HCT116 (cell line): ENCODE results near the gene CIDEA. TPM values are rescaled to one million over a fixed set of nuclear protein-coding genes. Genes with fewer than 3 reads are reported as not detected.
A peak's percentile ranks its signal among the peaks of the same experiment; 100 is the strongest.

Experiments used
- ATAC-seq: fragments of 200-7000 bp; cut with Tn5 transposase; 2 replicates; pipeline ENCODE4 v1.9.1; 2020; ENCODE audit warnings: mild to moderate bottlenecking, moderate library complexity
- BruUV-seq: library from RNA; stranded (reverse); fragments of 400-500 nt; replicated peaks from 2 replicates; lab custom pipeline; 2021; lab: Mats Ljungman, UMichigan
- CTCF ChIA-PET: fragments of 300-600 bp; sonication (Branson Sonifier 250); formaldehyde crosslinking; loops from one replicate; lab custom pipeline; 2021; ENCODE audit warnings: antibody characterized with exemption; lab: Charles Lee
- POLR2A ChIA-PET: fragments of 300-600, 350-600 bp; sonication (Branson Sonifier 250); formaldehyde crosslinking; loops from one replicate; lab custom pipeline; 2021; ENCODE audit warnings: antibody characterized with exemption; lab: Charles Lee
- RAD21 ChIA-PET, 2 experiments: fragments of 300-600 bp; sonication (Branson Sonifier 250); formaldehyde crosslinking; loops; one replicate each; lab custom pipeline; 2023; ENCODE audit warnings: low total read pairs in 2 of 2; ENCODE audit not compliant: uncharacterized antibody in 2 of 2, unreplicated experiment in 2 of 2, low non-redundant PET in 1 of 2; lab: Charles Lee
- DNase-seq: peaks from one replicate; pipeline ENCODE4 v3.0.0-alpha.2; 2010; ENCODE audit warnings: low read depth, low spot score
- H2AFZ ChIP-seq: fragments of 200-600 bp; shearing (Covaris generic), sonication (generic); 2 replicates; pipeline ENCODE4 v1.6.1; 2017; ENCODE audit warnings: low read depth, mixed run types, mixed read lengths, antibody characterized with exemption, low read length; ENCODE audit not compliant: poor library complexity, severe bottlenecking
- H3K27ac ChIP-seq: 2 replicates; pipeline ENCODE4 v1.5.1; 2012; ENCODE audit warnings: low read depth, low read length
- H3K27me3 ChIP-seq: fragments of 200-600 bp; sonication (generic); 2 replicates; pipeline ENCODE4 v1.6.1; 2016; ENCODE audit warnings: mixed run types, low read length, mixed read lengths; ENCODE audit not compliant: insufficient read depth
- H3K36me3 ChIP-seq, 2 experiments: fragments of 200-500 bp in 1 of 2; fragments of 200-600 bp in 1 of 2; sonication (Bioruptor generic) in 1 of 2; sonication (generic) in 1 of 2; 2 replicates each; pipeline versions ENCODE4 v1.5.1 to v1.6.1; 2014 to 2016; ENCODE audit warnings: low read length in 2 of 2, inconsistent platforms in 1 of 2, mixed read lengths in 1 of 2, mixed run types in 1 of 2; ENCODE audit not compliant: insufficient read depth in 2 of 2, control insufficient read depth in 1 of 2
- H3K4me1 ChIP-seq, 2 experiments: fragments of 200-600 bp in 1 of 2; sonication (generic) in 1 of 2; 2 replicates each; pipeline versions ENCODE4 v1.5.1 to v1.6.1; 2012 to 2017; ENCODE audit warnings: low read length in 2 of 2, inconsistent platforms in 1 of 2, mild to moderate bottlenecking in 1 of 2, mixed read lengths in 1 of 2, mixed run types in 1 of 2, moderate library complexity in 1 of 2; ENCODE audit not compliant: insufficient read depth in 2 of 2, control insufficient read depth in 1 of 2
- H3K4me2 ChIP-seq: fragments of 200-600 bp; sonication (generic); 2 replicates; pipeline ENCODE4 v1.6.1; 2017; ENCODE audit warnings: mixed run types, low read length, mixed read lengths
- H3K4me3 ChIP-seq, 2 experiments: fragments of 200-600 bp in 1 of 2; sonication (generic) in 1 of 2; replicated peaks in 1 of 2; 2 replicates each; pipeline ENCODE4 v1.5.1; 2011 to 2016; ENCODE audit warnings: low read length in 2 of 2, control low read depth in 1 of 2, low read depth in 1 of 2, mild to moderate bottlenecking in 1 of 2, mixed read lengths in 1 of 2, mixed run types in 1 of 2
- H3K79me2 ChIP-seq: fragments of 200-600 bp; sonication (generic); 2 replicates; pipeline ENCODE4 v1.6.1; 2017; ENCODE audit warnings: mild to moderate bottlenecking, mixed run types, low read length, moderate library complexity, mixed read lengths; ENCODE audit not compliant: insufficient read depth
- H3K9ac ChIP-seq: fragments of 200-600 bp; sonication (generic); 2 replicates; pipeline ENCODE4 v1.6.1; 2016; ENCODE audit warnings: low read length, mixed read lengths
- H3K9me2 ChIP-seq: fragments of 200-600 bp; sonication (generic), shearing (Covaris generic); 2 replicates; pipeline ENCODE4 v1.6.1; 2017; ENCODE audit warnings: mixed run types, mild to moderate bottlenecking, moderate library complexity; ENCODE audit not compliant: insufficient read depth
- H3K9me3 ChIP-seq, 2 experiments: fragments of 200-500 bp in 1 of 2; fragments of 200-600 bp in 1 of 2; sonication (Bioruptor generic) in 1 of 2; sonication (generic) in 1 of 2; 2 replicates each; pipeline ENCODE4 v1.6.1; 2014 to 2017; ENCODE audit warnings: low read length in 2 of 2, mixed read lengths in 2 of 2, inconsistent platforms in 1 of 2, low read depth in 1 of 2, mild to moderate bottlenecking in 1 of 2, mixed run types in 1 of 2, moderate library complexity in 1 of 2; ENCODE audit not compliant: control insufficient read depth in 1 of 2, insufficient read depth in 1 of 2
- H4K20me1 ChIP-seq: fragments of 200-600 bp; sonication (generic), shearing (Covaris generic); 2 replicates; pipeline ENCODE4 v1.6.1; 2017; ENCODE audit warnings: mixed run types, mild to moderate bottlenecking, moderate library complexity; ENCODE audit not compliant: insufficient read depth
- ATF3 ChIP-seq: IDR thresholded peaks from 2 replicates; pipeline ENCODE4 v1.6.1; 2012
- EGR1 ChIP-seq: IDR thresholded peaks from 2 replicates; pipeline ENCODE4 v1.6.1; 2012; ENCODE audit warnings: low read depth
- ELF1 ChIP-seq: IDR thresholded peaks from 2 replicates; pipeline ENCODE4 v1.6.1; 2012; ENCODE audit warnings: low read depth, borderline replicate concordance
- EZH2 ChIP-seq: fragments of 200-600 bp; sonication (generic); IDR thresholded peaks from 2 replicates; pipeline ENCODE4 v1.6.1; 2017; ENCODE audit warnings: antibody characterized with exemption, mixed run types
- FOSL1 ChIP-seq: IDR thresholded peaks from 2 replicates; pipeline ENCODE4 v1.6.1; 2012; ENCODE audit warnings: low read depth
- JUND ChIP-seq: IDR thresholded peaks from 2 replicates; pipeline ENCODE4 v1.6.1; 2012
- SIN3A ChIP-seq: IDR thresholded peaks from 2 replicates; pipeline ENCODE4 v1.6.1; 2012; ENCODE audit warnings: low read depth
- ZBTB33 ChIP-seq: IDR thresholded peaks from 2 replicates; pipeline ENCODE4 v1.6.1; 2011; ENCODE audit warnings: mild to moderate bottlenecking, low read length, moderate library complexity; ENCODE audit not compliant: insufficient replicate concordance; ENCODE audit errors: extremely low read depth
- ZFX ChIP-seq: fragments of 450-650 bp; IDR thresholded peaks from 2 replicates; pipeline ENCODE4 v1.6.1; 2017
- intact Hi-C: fragments of 100-400 bp; cut with micrococcal nuclease; formaldehyde crosslinking; loops from 2 replicates; pipeline ENCODE4 v1.10.0; 2022
- total RNA-seq: library from RNA; stranded (reverse); gene quantifications from one replicate; pipeline ENCODE4 v1.2.1, GENCODE V29; 2021; ENCODE audit not compliant: unreplicated experiment

Gene CIDEA
- total RNA-seq, 1 experiment from 2014 or later: not detected

- intact Hi-C loops: no loop called here
- Histone ChIP-seq H3K9me2 (no peaks in the 10 kb centered on the region), H3K9me3 (peaks cover 0 to 5% of the 10 kb centered on the region in 2 experiments; a peak in 1 of 4 replicates), H4K20me1 (no peaks in the 10 kb centered on the region; the same call in 1 of the 2 replicates), H3K4me1 (peaks cover 13 to 19% of the 10 kb centered on the region in 2 experiments), H3K4me3 (peak overlapping the region; percentile 73 to 91), H3K9ac (peak overlapping the region; percentile 92), H3K27me3 (no peaks in the 10 kb centered on the region), H2AFZ (no peak overlapping the region), H3K79me2 (peaks cover 46% of the 10 kb centered on the region), H3K27ac (peak overlapping the region; percentile 94), H3K4me2 (peak overlapping the region; percentile 90), H3K36me3 (peaks cover 14 to 35% of the 10 kb centered on the region in 2 experiments)
- peak; percentile 76 for ATAC-seq
- RAD21 ChIA-PET: no interaction called here
- CTCF ChIA-PET: no interaction called here
- no peak for TF ChIP-seq EZH2
- TF ChIP-seq FOSL1: peak; percentile 68
- TF ChIP-seq SIN3A: 0 out of 2 replicates have a peak, but pooled peaks have one; percentile 23
- no peak for TF ChIP-seq ELF1
- TF ChIP-seq ATF3: no peak
- peak; percentile 55; the same call in 1 of the 2 replicates for TF ChIP-seq JUND
- peak; percentile 36 for TF ChIP-seq ZFX
- no peak for TF ChIP-seq ZBTB33
- TF ChIP-seq EGR1: no peak
- DNase-seq: no peak
- POLR2A ChIA-PET: interaction anchor here (0.6 to 1.9 kb wide), 5 partner anchors 21 to 914 kb away, joined by 3 to 4 read pairs (median 3); partner anchors contain the start of gene AFG3L2
- BruUV-seq: no TSS peak
Observed at GRCh38 chr18:12308386-12309100, 54.4 kb downstream of the CIDEA start.
